IPS DF 6.9 (cell line): ENCODE results near the gene CWC27.

ENCODE experiments used
- DNase-seq: peaks from one replicate; pipeline ENCODE4 v3.0.0-alpha.2; 2013; ENCODE audit warnings: low read depth, low spot score
- H3K27ac ChIP-seq: one replicate; pipeline ENCODE4 v1.5.1; 2013; ENCODE audit warnings: low read length, control low read depth
- H3K27me3 ChIP-seq: 2 replicates; pipeline ENCODE4 v1.6.1; 2013; ENCODE audit warnings: mild to moderate bottlenecking, low read length; ENCODE audit not compliant: control insufficient read depth, insufficient read depth
- H3K36me3 ChIP-seq: 2 replicates; pipeline ENCODE4 v1.6.1; 2013; ENCODE audit warnings: low read length; ENCODE audit not compliant: control insufficient read depth, insufficient read depth
- H3K4me1 ChIP-seq: 2 replicates; pipeline ENCODE4 v1.6.1; 2013; ENCODE audit warnings: low read length; ENCODE audit not compliant: control insufficient read depth, insufficient read depth
- H3K4me3 ChIP-seq: 2 replicates; pipeline ENCODE4 v1.5.1; 2013; ENCODE audit warnings: mild to moderate bottlenecking, low read length
- H3K9me3 ChIP-seq: 2 replicates; pipeline ENCODE4 v1.6.1; 2013; ENCODE audit warnings: low read length, inconsistent platforms; ENCODE audit not compliant: control insufficient read depth, insufficient read depth
- WGBS: extraction: QIAGEN DNeasy Blood & Tissue Kit; methylation state at CpG from one replicate; pipeline ENCODE4 v1.1.7; 2013; ENCODE audit warnings: mixed read lengths, missing lambda C conversion rate; ENCODE audit not compliant: insufficient read length, insufficient coverage; 5-methylcytosine and 5-hydroxymethylcytosine counted together

Gene CWC27

GRCh38 chr5:64786372-64786771, 17.6 kb downstream of the CWC27 start:
- H3K36me3 ChIP-seq, result no peaks in the 10 kb centered on the region
- no peak for DNase-seq
- H3K9me3 ChIP-seq, result no peaks in the 10 kb centered on the region
- no peak overlapping the region for H3K27ac ChIP-seq
- WGBS, result 100% methylated on average over 2 of the region's 2 CpGs
- H3K4me3 ChIP-seq, result no peak overlapping the region
- H3K27me3 ChIP-seq, result no peaks in the 10 kb centered on the region
- no peaks in the 10 kb centered on the region for H3K4me1 ChIP-seq

GRCh38 chr5:64788156-64788555, 19.4 kb downstream of the CWC27 start:
- no peaks in the 10 kb centered on the region for H3K27me3 ChIP-seq
- H3K36me3 ChIP-seq, result no peaks in the 10 kb centered on the region
- no peak for DNase-seq
- H3K4me3 ChIP-seq, result no peak overlapping the region
- no CpG with 5 or more reads among the region's 2 CpGs for WGBS
- no peaks in the 10 kb centered on the region for H3K9me3 ChIP-seq
- H3K27ac ChIP-seq, result no peak overlapping the region
- H3K4me1 ChIP-seq, result no peaks in the 10 kb centered on the region

- DNase-seq, result no peak
- no CpG with 5 or more reads among the region's 3 CpGs for WGBS
- Histone ChIP-seq H3K4me1 (no peaks in the 10 kb centered on the region), H3K36me3 (no peaks in the 10 kb centered on the region), H3K27ac (no peak overlapping the region), H3K9me3 (no peaks in the 10 kb centered on the region), H3K4me3 (no peak overlapping the region), H3K27me3 (no peaks in the 10 kb centered on the region)
Observed at GRCh38 chr5:64789457-64789856, 20.7 kb downstream of the CWC27 start.

- no peaks in the 10 kb centered on the region for H3K4me1 ChIP-seq
- no peak overlapping the region for H3K4me3 ChIP-seq
- no peak overlapping the region for H3K27ac ChIP-seq
- no peaks in the 10 kb centered on the region for H3K36me3 ChIP-seq
- DNase-seq, result no peak
- 100% methylated on average over 1 of the region's 1 CpG for WGBS
- no peaks in the 10 kb centered on the region for H3K27me3 ChIP-seq
- no peaks in the 10 kb centered on the region for H3K9me3 ChIP-seq
Observed at GRCh38 chr5:64790210-64790609, 21.5 kb downstream of the CWC27 start.

- DNase-seq, result no peak
- H3K9me3 ChIP-seq, result no peaks in the 10 kb centered on the region
- H3K4me1 ChIP-seq, result no peaks in the 10 kb centered on the region
- H3K27ac ChIP-seq, result no peak overlapping the region
- H3K27me3 ChIP-seq, result no peaks in the 10 kb centered on the region
- H3K36me3 ChIP-seq, result no peaks in the 10 kb centered on the region
- no peak overlapping the region for H3K4me3 ChIP-seq
Observed at GRCh38 chr5:64792469-64792868, 23.7 kb downstream of the CWC27 start.

GRCh38 chr5:64794053-64794770, 25.5 kb downstream of the CWC27 start:
- Histone ChIP-seq H3K9me3 (no peaks in the 10 kb centered on the region), H3K36me3 (no peaks in the 10 kb centered on the region), H3K4me3 (no peak overlapping the region), H3K27me3 (no peaks in the 10 kb centered on the region), H3K27ac (no peak overlapping the region), H3K4me1 (no peaks in the 10 kb centered on the region)
- WGBS, result no CpG with 5 or more reads among the region's 3 CpGs
- DNase-seq, result no peak

- Histone ChIP-seq H3K27me3 (no peaks in the 10 kb centered on the region), H3K27ac (no peak overlapping the region), H3K36me3 (no peaks in the 10 kb centered on the region), H3K9me3 (no peaks in the 10 kb centered on the region), H3K4me3 (no peak overlapping the region), H3K4me1 (no peaks in the 10 kb centered on the region)
- no peak for DNase-seq
Observed at GRCh38 chr5:64796301-64796700, 27.6 kb downstream of the CWC27 start.

GRCh38 chr5:64800926-64801325, 32.2 kb downstream of the CWC27 start:
- no peaks in the 10 kb centered on the region for H3K9me3 ChIP-seq
- H3K27me3 ChIP-seq, result no peaks in the 10 kb centered on the region
- no peak overlapping the region for H3K4me3 ChIP-seq
- no peak for DNase-seq
- H3K4me1 ChIP-seq, result no peaks in the 10 kb centered on the region
- no peaks in the 10 kb centered on the region for H3K36me3 ChIP-seq
- WGBS, result no CpG with 5 or more reads among the region's 2 CpGs
- no peak overlapping the region for H3K27ac ChIP-seq

- Histone ChIP-seq H3K4me1 (no peaks in the 10 kb centered on the region), H3K27ac (no peak overlapping the region), H3K9me3 (no peaks in the 10 kb centered on the region), H3K27me3 (no peaks in the 10 kb centered on the region), H3K36me3 (no peaks in the 10 kb centered on the region), H3K4me3 (no peak overlapping the region)
- no CpG with 5 or more reads among the region's 2 CpGs for WGBS
- no peak for DNase-seq
Observed at GRCh38 chr5:64806537-64806936, 37.8 kb downstream of the CWC27 start.

GRCh38 chr5:64807520-64807919, 38.8 kb downstream of the CWC27 start:
- no peak overlapping the region for H3K27ac ChIP-seq
- 100% methylated on average over 3 of the region's 5 CpGs for WGBS
- no peaks in the 10 kb centered on the region for H3K4me1 ChIP-seq
- no peak overlapping the region for H3K4me3 ChIP-seq
- no peaks in the 10 kb centered on the region for H3K27me3 ChIP-seq
- H3K9me3 ChIP-seq, result no peaks in the 10 kb centered on the region
- no peaks in the 10 kb centered on the region for H3K36me3 ChIP-seq
- DNase-seq, result no peak

GRCh38 chr5:64811050-64811640, 42.4 kb downstream of the CWC27 start:
- Histone ChIP-seq H3K4me1 (no peaks in the 10 kb centered on the region), H3K27ac (no peak overlapping the region), H3K4me3 (no peak overlapping the region), H3K9me3 (no peaks in the 10 kb centered on the region), H3K36me3 (no peaks in the 10 kb centered on the region), H3K27me3 (no peaks in the 10 kb centered on the region)
- peak; percentile 7 for DNase-seq
- WGBS, result no CpG with 5 or more reads among the region's 1 CpG
